Fibroblast of upper back skin (primary cell): ENCODE results near the gene TPPP.

Source experiments
- DNase-seq: peaks from one replicate; pipeline ENCODE4 v3.0.0-alpha.2; 2013

TPPP gene

DNA sequence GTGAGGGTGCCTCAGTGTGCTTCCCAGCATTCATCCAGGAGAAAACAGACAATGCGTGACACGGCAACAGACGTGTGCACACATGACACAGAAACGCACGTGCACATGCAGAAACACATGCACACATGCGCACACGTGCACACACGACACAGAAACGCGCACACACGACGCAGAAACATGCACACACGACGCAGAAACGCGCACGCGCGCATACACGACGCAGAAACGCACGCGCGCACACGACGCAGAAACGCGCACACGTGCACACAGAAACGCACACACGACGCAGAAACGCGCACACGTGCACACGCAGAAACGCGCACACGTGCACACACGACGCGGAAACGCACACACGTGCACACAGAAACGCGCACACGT lies 16.5 kb downstream of the TPPP start:
- no peak for DNase-seq

DNA sequence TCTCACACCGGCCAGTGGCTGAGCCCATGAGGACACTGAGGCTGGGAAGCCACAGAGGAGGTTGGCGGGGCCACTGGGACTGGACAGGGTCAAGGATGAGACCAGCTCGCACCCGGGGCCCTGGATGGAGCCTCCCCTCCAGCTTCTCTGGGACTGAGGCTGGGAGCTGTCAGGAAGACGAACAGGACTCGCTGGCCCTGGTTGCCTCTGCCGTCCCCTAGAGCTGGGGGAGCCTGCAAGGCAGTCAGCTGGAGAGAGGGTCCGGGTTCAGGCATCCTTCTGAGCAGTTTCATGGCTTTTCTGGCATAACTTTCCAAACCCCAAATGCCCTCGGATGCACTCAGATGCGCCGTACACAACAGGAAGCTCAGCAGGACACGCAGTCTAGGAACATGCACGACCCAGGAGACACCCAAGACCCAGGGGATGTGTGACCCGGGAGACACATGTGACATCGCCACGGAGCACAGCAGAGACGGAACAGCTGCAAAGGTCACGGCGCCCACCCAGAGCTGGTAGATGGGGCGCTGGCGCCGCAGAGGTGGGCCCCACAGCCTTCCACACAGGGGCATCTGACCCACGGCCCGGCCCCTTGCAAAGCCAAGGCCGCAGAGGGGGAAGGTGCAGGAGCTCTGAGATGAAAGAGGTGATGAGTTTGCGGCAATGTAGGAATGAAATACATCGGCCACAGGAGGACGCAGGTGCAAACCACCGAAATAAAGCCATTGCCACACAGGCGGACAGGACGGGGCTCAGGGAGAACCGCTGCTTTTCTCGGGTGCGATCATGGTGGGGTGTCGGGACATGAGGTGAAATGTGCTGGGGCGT lies 17.1 kb downstream of the TPPP start:
- no peak for DNase-seq

DNA sequence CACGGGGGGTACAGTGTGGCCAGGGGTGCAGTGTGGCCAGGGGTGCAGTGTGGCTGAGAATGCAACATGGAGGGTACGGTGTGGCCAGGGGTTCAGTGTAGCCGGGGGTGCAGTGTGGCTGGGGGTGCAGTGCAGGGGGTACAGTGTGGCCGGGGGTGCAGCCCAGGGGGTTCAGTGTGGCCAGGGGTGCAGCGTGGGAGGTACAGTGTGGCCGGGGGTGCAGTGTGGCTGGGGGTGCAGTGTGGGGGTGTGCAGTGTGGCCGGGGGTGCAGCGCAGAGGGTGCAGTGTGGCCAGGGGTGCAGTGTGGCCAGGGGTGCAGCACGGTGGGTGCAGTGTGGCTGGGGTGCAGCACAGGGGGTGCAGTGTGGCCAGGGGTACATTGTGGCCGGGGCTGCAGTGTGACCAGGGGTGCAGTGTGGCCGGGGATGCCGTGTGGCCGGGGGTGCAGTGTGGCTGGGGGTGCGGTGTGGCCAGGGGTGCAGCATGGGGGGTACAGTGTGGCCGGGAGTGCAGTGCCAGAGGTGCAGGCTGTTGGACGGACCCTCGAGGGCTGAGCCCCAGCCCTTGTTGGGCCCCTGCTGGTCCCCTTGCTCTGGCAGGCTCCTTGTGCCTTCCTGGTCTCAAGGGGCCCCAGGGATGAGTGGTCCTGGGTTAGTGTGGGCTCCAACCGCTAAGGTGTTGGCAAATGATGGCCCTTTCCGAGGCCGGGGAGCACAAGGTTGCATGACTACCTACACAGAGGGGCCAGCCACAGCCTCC lies 17.9 kb downstream of the TPPP start:
- no peak for DNase-seq

DNA sequence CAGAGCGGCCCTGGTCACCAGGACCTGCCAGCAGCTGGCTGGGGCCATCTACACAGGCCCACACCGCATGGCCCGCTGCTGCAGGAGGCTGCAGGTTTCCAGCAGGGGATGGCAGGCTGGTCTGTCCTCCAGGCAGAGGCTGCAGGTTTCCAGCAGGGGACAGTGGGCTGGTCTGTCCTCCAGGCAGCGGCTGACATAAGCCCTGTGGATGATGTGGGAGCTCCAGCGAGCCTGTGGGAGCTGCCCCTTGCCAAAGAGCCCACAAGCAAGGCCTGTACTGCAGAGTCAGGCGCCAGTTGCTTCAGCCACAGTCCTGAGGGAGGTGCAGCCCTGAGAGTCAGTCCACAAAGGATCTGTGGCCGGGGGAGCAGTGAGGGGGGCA lies 18.5 kb downstream of the TPPP start:
- DNase-seq, result no peak

DNA sequence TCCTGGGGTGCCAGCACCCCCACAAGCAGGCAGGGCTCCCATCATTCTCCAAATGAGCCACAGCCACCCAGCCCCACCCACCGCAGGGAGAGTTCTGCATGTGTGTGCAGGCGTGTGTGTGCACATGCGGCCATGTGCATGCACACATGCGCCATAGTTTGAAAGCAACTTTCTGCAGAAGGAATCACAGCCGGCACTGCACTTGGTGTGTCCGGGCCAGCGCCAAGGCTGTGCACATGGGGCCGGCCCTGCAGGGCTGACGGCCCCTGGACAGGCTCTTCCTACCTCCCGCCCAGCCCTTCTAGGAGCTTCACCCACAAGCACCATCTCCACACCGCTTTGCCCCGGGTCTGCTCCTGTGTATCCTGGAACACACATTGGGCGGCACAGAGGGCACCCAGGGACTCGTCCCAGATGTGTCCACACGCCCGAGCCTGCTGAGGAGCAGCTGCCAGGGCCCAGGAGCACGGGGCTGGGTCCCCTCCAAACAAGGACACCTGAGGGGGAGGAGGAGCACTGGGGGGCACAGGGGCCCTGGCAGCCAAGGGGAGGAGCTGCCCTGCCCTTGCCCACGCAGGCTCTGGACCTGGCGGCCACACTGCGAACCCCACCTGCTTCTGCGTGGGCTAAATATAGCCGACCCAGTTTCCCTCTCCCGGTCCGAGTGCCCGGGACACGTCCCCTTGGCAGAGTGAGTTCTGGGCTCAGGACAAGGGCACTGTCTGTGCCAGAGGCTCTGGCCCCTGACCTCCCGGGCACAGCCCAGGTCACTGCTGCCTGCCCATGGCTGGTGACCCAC lies 19.1 kb downstream of the TPPP start:
- DNase-seq, result no peak

DNA sequence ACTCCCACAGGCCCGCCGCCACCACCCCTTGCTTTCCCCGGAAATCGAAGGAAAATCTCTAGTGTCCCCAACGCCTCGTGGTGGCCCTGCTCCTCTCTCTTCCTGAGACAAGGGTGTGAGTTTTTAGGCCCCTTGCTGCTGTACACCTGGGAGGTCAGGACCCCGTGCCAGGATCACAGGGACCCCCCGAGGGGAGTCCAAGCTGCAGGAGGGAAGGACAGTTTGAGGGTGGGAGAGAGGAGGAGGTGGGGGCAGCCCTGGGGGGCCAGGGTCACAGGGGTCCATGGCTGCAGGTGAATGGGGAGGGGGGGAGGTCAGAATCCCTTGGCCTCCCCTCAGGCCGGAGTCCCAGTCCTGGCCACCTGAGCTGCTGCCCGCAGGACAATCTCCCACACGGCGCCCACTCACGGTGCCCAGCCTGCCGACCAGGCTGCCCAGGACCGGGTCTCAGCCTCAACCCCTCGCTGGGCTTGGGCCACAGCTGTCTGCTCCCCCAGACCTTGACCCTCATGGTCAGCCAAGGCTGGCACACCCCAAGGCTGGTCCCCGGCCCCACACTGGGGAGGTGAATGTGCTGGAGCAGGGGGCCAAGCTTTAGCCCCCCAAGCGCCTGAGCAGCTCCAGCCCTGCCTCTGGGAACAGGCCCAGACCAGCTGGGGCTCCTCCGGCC lies 19.9 kb downstream of the TPPP start:
- no peak for DNase-seq

DNA sequence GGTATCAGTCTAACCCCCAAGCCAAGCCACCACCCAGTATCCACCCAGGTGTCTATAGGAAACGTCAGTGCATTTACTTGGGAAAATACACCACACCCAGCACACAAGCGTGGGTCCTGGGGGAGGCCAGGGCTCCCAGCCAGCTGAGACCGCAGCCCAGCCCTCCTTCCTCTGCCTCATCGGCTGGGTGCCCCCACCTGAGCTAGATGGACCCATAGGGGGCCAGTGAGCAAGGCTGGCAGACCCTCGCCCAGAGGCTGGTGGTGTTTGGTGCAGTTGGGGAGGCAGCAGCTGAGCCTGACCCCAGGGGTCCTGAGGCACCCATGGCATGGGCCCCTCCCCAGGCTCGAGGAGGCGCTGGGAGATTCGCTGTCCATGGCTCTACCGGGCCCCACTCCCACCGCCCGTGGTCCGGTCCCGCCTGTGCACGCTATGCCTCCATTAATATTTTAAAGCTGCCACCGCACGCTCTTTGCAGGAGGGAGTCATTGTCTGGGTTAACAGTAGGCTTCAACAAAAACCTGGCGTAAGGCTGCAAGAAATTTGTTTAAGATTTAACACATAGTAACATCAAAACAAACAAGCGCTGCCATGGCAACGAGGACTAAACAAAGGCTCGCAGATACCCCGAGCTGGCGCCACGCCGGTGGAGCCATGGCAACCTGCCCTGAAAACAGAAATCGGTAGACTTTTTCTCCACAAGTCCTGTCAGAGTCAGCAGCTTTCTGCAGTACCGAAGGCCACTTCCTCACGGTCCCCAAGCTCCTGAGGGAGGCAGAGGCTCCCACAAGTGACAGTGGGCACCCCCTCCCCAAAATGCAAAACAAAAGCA lies 20.6 kb downstream of the TPPP start:
- DNase-seq, result peak; percentile 45

DNA sequence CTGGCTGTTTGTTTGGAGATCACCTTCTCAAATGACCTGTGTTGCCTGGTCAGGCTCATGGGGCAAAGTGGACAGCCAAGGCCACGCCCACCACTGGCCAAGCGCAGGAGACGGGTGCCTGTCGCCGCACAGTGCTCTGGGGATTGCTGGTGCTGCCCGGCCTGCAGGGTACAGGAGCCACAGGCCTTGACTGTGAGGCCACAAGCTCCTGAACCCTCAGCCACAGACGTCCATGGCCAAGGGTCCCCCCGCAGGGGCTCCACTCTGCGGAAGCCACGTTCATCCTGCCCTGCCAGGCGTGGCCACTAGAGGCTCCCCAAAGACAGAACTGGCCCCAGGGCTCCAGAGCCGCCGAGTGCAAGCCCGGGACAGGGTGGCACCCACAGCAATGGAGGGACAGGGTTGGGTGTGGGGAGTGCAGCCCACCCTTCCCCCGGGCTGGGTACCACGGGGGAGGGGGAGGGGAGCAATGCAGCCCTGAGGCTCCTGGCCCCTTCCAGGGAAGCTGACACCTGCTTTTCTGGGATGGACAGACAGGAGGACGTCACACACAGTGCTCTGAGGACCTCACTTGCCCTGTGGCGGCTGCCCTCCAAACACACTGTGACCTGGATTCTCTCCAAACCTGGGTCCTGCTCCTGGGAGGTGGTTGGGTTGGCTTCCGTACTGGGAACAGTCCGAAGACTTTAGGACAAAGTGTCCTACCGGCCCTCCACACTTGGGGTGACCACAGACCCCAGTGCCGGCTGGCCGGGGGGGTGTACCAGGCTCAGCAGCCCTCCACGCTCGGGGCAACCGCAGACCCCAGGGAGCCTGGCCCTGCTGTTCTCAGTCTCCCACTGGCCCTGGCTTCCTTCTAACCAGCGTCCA lies 21.5 kb downstream of the TPPP start:
- peak; percentile 38 for DNase-seq

DNA sequence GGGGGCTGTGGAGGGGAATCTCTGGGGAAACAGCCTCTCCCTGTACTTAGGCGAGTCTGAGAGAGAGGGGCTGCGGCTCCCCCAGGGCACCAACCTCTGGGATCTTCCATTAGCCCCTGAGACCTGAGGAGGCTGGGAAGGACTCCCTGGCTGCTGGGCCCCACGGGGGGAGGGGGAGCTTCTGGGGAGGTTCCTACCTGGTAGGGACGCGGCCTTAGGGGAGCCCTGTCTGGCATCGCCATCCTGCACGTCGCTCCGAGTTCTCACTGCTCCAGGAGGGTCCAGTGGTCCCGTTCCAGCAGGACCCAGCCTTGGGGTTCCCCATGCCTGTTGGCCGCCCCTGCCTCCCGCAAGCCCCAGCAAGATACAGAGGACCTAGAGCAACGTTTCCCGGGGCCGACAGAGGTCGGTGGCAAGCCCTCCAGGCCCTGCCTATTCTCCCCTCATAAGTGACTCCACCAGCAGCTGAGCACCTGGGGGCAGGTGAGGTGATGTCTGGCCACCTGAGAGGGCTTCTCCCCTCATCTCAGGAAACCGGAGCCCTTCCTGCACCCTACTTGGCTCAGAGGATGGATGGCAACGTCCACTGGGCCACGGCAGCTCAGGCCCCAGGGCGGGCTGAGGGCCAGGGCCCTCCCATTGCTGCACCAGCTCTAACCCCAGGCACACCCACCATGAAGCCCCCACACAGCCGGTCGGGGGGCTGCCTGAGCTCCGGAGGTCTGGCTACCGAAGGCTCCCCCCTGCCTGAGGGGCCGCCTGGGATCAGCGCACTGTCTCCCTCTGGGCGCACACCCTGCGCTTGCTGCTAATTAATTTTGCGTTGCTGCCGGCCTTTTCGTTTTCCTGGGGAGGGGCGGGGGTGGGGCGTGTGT lies 22.5 kb downstream of the TPPP start:
- no peak for DNase-seq

DNA sequence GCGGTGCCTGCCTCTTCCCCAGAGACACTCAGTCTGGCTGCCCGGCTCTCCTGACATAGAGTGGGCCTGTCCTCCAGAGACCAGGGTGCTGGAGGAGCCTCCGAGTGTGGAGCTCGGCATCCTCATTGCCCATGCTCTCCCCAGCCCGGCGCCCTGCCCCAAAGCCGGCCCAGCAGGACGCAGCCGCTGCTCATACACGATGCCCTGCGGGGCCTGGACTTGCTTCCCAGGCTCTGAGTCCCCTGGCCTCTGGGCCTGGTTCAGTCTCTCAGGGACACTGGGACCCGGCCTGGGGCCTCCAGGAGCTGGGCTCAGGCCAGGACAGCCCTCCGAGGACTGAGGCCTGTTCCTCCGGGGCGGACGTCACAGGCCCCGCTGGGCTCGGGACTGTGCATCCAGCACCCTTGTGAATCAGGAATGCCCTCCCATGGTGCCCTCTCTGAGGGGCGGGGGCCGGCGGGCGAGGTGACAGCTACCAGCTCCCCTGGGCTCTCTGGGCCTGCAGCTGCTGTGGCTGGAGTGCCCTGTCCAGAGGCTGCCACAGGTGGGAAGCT lies 23.2 kb downstream of the TPPP start:
- DNase-seq, result no peak

DNA sequence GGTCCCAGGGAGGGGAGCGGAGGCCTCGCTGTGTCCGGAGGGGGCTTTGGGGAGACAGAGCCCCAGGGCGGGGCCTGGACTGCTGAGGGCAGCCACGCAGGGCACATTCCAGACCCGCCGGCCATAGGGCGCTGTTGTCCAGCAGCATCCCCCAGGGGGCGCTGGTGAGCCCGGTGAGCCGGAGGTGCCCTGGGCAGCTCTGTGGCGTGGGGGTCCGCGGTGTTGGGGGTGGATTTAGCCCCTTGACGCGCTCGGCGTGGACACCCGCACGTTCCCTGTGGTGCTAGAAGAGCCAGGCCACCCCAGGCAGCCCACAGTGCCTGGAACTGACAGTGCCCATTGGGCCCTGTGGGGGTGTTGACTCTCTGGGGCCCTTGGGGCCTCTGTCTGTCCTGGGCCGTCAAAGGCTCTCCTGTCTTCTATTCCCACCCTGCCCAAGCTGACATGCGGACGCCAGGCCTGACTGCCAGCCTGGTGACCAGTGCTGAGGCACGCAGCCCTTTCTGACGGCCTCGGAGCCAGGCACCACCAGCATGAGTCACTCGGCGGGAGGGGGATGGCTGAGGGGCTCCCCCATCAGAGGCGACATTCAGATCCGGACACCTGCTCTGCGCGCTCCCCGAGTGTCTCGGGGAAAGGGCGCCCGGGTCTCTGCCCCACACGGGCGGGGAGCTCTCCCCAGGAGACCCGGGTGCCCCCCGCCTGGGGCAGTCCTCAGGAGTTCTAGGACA lies 23.9 kb downstream of the TPPP start:
- no peak for DNase-seq

DNA sequence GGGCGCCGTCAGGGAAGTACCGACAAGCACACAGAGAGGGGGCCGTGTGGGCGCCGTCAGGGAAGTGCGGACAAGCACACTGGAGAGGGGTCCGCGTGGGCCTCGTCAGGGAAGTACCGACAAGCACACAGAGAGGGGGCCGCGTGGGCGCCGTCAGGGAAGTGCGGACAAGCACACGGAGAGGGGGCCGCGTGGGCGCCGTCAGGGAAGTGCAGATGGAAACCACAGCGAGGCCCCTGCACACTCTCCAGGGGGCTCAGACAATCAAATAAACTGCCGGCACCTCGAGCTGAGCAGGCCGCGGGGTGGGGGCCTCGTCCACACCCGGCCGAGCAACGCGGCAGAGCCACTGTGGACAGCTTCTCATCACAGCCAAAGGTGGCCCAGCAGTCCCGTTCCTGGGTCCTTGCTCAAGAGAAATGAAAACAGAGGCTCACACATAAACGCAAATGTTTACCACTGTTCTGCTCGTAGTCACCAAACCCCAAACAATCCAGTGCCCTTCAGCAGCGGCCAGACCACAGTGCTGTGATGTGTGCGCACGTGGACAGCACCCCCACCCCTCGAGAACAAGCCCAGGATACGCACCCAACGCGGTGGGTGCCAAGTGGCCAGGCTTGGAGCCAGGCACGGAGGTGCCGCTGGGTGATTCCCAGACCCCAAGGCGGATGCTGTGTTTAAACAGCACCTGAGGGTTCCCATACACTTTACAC lies 24.7 kb downstream of the TPPP start:
- DNase-seq, result no peak

DNA sequence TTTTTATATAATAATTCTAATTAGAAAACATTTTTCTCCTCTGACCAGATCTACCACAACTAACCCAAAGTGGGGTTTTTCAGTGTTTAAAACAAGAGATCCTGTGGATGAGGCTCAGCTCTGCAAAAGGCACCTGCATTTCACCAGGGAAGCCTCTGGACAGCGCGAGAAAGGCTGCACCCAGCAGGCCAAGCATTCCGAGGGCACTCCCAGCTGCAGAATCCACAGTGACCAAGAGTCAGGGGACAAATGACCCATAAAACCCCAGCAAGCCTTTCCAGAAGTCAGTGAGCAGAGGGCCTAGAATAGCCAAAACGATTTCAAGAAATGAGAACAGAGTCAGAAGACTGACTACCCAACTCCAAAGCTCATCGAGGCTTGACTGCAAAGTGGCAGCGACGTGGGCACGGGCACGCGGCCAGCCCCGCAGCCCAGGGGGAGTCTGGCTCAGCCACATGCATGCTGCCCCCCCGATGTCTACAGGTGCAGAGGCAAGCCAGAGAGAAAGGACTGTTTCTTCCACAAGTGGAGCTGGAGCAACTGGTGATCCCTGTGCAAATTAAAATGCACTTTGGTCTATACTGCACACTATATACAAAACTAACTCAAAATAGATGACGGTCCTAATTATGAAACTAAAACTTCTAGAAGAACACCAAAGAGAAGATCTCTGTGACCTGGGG lies 26.2 kb downstream of the TPPP start:
- DNase-seq, result no peak

DNA sequence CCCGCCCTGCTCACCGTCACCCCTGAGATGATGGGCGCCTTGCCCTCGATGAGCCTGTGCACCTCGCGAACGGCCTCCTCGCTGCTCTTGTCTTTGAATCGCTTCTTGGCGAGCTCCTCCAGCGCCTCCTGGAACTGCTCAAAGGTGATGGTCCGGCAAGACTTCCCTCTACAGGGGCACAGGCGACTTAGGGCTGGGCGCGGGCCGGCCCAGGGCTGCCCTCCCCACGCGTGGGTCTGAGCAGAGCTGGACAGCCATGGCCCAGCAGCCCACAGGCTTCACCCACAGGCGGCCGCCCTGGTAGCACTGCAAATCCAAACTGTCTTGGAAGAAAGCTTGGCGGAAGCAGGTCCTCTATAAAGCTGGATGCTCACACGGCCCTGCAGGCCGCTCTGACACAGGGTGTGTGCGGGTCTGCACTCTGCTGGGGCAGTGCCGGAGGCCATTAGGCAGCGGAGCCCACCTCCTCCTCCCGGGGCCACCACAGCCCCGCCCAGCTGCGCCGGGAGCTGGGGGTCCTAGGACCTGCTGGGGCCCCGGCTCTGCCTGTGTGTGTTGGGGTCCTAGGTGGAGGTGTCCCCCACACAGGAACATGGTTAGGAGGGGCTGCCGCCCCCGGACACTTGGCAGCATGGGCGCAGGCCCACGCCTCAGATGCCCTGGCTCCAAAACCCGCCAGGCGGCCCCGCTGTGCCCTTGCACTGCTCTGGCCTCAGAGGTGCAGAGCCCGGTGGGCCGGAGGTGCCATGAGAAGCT lies 27.0 kb downstream of the TPPP start:
- DNase-seq, result no peak

DNA sequence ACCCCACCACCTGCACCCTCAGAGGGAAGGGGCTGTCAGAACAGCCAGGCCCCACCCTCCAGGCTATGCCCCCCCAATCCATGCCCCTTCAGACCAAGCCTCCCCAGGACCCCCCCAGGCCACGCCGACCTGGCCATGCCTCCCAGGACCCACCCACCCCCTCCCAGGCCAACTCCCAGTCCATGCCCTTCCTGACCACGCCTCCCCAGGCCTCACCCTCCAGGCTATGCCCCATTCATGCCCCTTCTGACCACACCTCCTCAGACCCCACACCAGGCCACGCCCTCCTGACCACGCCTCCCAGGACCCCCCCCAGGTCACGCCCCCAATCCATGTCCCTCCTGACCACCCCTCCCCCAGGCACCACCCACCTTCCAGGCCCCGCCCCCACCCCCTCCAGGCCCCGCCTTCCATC lies 27.6 kb downstream of the TPPP start:
- no peak for DNase-seq

DNA sequence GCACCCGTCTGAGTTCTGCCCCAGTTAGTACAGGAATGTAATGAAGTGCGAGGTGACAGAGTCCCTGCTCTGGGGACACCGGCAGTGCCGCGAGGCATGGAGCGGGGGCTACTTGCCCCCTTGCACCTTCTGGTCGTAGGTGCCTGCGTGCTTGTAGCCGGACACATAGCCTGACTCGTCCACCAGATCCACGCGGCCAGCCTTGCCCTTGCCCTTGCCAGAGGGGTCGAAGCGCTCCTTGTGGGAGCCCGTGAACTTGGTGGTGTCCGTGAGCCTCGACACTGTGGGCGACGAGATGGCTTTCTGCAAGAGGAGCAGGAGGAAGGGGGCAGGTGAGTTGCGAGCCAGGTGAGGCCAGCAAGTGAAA lies 28.2 kb downstream of the TPPP start:
- no peak for DNase-seq
